Mesothelial cell of epicardium (in vitro differentiated cells): ENCODE results near the gene CYP2D6. TPM values are rescaled to one million over a fixed set of nuclear protein-coding genes. Genes with fewer than 3 reads are reported as not detected.
"Not testable (repeated sequence)": the region's sequence is repeated elsewhere in the genome, so short reads cannot be mapped to it uniquely, and the experiment has no call there.

ENCODE experiments used
- DNase-seq, 2 experiments: peaks; one replicate each; pipeline ENCODE4 v3.0.0; 2021; ENCODE audit warnings: low spot score in 2 of 2; ENCODE audit not compliant: unreplicated experiment in 2 of 2
- H3K27ac Mint-ChIP-seq: 2 replicates; pipeline ENCODE4 v1.8.0; 2021; ENCODE audit warnings: mixed read lengths
- H3K27me3 Mint-ChIP-seq: 2 replicates; pipeline ENCODE4 v1.8.0; 2021; ENCODE audit warnings: low read depth, mixed read lengths
- H3K36me3 Mint-ChIP-seq: 2 replicates; pipeline ENCODE4 v1.8.0; 2021; ENCODE audit warnings: mixed read lengths
- H3K4me1 Mint-ChIP-seq: 2 replicates; pipeline ENCODE4 v1.8.0; 2021; ENCODE audit warnings: mixed read lengths
- H3K4me3 Mint-ChIP-seq: 2 replicates; pipeline ENCODE4 v1.8.0; 2021; ENCODE audit warnings: mild to moderate bottlenecking, moderate library complexity, mixed read lengths
- H3K9me3 Mint-ChIP-seq: 2 replicates; pipeline ENCODE4 v1.8.0; 2021; ENCODE audit warnings: mixed read lengths
- CTCF ChIP-seq: fragments of 200-600 bp; sonication (generic); IDR thresholded peaks from one replicate; pipeline ENCODE4 v1.5.0; 2021; ENCODE audit warnings: antibody characterized with exemption; ENCODE audit not compliant: unreplicated experiment
- total RNA-seq: library from RNA; stranded (reverse); gene quantifications from 3 replicates; pipeline ENCODE4 v1.2.1, GENCODE V29; 2021

The CYP2D6 gene
- total RNA-seq, 1 donor from 2014 or later, result 7.2 TPM

DNA sequence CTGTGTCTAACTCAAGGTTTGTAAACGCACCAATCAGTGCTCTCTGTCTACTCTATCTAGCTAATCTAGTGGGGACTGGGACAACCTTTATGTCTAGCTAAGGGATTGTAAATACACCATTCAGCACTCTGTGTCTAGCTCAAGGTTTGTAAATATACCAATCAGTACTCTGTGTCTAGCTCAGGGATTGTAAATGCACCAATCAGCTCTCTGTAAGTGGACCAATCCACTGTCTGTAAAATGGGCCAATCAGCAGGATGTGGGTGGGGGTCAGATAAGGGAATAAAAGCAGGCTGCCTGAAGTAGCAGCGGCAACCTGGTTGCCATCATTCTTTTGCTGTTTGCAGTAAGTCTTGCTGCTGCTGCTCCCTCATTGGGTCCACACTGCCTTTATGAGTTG, 8.4 kb upstream of the CYP2D6 start:
- no peaks in the 10 kb centered on the region for H3K27me3 Mint-ChIP-seq
- H3K4me1 Mint-ChIP-seq, result no peaks in the 10 kb centered on the region
- H3K27ac Mint-ChIP-seq, result no peak overlapping the region
- no peak overlapping the region for H3K4me3 Mint-ChIP-seq
- no peak for TF ChIP-seq CTCF
- no peaks in the 10 kb centered on the region for H3K9me3 Mint-ChIP-seq
- H3K36me3 Mint-ChIP-seq, result peaks cover 14% of the 10 kb centered on the region
- DNase-seq, result no peak

DNA sequence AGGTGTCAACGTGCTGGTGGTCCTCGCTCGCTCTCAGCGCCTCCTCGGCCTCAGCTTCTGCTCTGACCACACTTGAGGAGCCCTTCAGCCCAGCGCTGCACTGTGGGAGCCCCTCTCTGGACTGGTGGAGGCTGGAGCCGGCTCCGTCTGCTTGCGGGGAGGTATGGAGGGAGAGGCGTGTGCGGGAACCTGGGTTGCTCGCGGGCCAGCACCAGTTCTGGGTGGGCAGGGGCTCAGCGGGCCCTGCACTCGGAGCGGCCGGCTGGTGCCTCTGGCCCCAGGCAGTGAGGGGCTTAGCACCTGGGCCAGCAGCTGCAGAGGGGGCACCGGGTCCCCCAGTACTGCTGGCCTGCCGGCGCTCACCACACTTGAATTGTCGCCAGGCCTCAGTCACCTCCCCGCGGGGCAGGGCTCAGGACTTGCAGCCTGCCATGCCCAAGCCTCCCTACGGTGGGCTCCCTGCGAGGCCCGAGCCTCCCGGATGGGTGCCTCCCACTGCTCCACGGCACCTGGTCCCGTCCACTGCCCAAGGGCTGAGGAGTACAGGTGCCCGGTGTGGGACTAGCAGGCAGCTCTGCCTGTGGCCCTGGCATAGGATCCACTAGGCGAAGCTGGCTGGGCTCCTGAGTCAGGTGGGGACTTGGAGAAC, 7.6 kb upstream of the CYP2D6 start:
- no peak overlapping the region for H3K27ac Mint-ChIP-seq
- no peak for TF ChIP-seq CTCF
- peaks cover 13% of the 10 kb centered on the region for H3K36me3 Mint-ChIP-seq
- no peaks in the 10 kb centered on the region for H3K27me3 Mint-ChIP-seq
- peaks cover 1% of the 10 kb centered on the region for H3K9me3 Mint-ChIP-seq
- H3K4me3 Mint-ChIP-seq, result no peak overlapping the region
- no peak for DNase-seq
- H3K4me1 Mint-ChIP-seq, result no peaks in the 10 kb centered on the region

DNA sequence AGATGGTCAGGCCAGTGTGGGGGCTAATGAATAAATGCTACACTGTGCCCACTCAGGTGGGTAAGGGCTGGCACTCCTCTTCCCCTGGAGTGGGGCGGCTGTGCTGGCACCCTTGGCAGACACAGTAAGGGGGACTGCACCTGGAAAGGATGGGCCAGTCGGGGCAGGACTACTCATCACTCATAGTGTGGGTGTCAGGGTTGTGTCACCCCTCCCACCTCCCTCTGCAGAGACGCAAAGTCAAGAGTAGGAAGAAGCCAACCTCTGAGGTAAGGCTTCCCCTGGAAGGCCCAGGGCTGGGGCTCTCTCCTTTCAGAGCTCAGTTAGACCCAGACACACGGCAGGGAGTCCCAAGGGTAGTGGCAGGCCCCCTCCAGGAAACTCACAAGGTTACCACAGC, 5.1 kb upstream of the CYP2D6 start:
- not testable (repeated sequence) for H3K27ac Mint-ChIP-seq, H3K9me3 Mint-ChIP-seq, H3K36me3 Mint-ChIP-seq, H3K4me1 Mint-ChIP-seq, H3K27me3 Mint-ChIP-seq, DNase-seq, H3K4me3 Mint-ChIP-seq

GRCh38 chr22:42134100-42135020, 3.8 kb upstream of the CYP2D6 start:
- no peak for DNase-seq
- TF ChIP-seq CTCF, result no peak
- no peaks in the 10 kb centered on the region for H3K4me1 Mint-ChIP-seq
- H3K4me3 Mint-ChIP-seq, result no peak overlapping the region
- no peaks in the 10 kb centered on the region for H3K27me3 Mint-ChIP-seq
- peaks cover 6% of the 10 kb centered on the region for H3K36me3 Mint-ChIP-seq
- no peak overlapping the region for H3K27ac Mint-ChIP-seq
- peaks cover 4% of the 10 kb centered on the region for H3K9me3 Mint-ChIP-seq

- no peak for DNase-seq
- Mint-ChIP-seq H3K9me3 (peaks cover 4% of the 10 kb centered on the region), H3K27ac (no peak overlapping the region), H3K4me3 (no peak overlapping the region), H3K36me3 (no peaks in the 10 kb centered on the region), H3K27me3 (no peaks in the 10 kb centered on the region), H3K4me1 (no peaks in the 10 kb centered on the region)
- TF ChIP-seq CTCF, result no peak
Measured at GRCh38 chr22:42132457-42132856, 1.8 kb upstream of the CYP2D6 start.

DNA sequence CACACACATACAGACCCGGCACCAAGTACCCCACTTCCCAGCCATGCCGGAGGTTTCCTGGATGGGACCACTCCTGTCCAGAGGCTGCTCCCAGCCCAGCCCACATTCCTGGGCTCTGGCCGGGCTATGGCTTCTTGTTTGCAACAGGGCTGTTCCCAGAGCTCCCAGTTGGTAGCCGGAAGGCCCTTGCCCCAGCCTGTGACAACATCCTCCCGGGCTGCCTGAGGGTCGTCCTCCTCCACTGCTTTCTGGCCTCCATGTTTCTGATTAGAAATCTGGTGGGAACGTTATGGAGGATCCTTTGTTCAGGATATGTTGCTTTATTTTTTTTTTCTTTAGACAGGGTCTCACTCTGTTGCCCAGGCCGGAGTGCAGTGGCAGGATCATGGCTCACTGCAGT, 952 bp upstream of the CYP2D6 start:
- Mint-ChIP-seq H3K27me3 (no peaks in the 10 kb centered on the region), H3K36me3 (no peaks in the 10 kb centered on the region)
- TF ChIP-seq CTCF, result no peak

GRCh38 chr22:42130182-42130581, 428 bp downstream of the CYP2D6 start:
- not testable (repeated sequence) for DNase-seq, H3K27me3 Mint-ChIP-seq, H3K27ac Mint-ChIP-seq, H3K4me1 Mint-ChIP-seq, H3K36me3 Mint-ChIP-seq, H3K4me3 Mint-ChIP-seq, H3K9me3 Mint-ChIP-seq

More for the DNA sequence above, 952 bp upstream of the CYP2D6 start:
- no peak for DNase-seq
- Mint-ChIP-seq H3K27ac (no peak overlapping the region), H3K4me3 (no peak overlapping the region), H3K4me1 (no peaks in the 10 kb centered on the region), H3K9me3 (peaks cover 4% of the 10 kb centered on the region)

GRCh38 chr22:42128776-42129694, 1.6 kb downstream of the CYP2D6 start:
- not testable (repeated sequence) for H3K27ac Mint-ChIP-seq, H3K27me3 Mint-ChIP-seq, DNase-seq, H3K9me3 Mint-ChIP-seq, H3K4me1 Mint-ChIP-seq, H3K4me3 Mint-ChIP-seq, H3K36me3 Mint-ChIP-seq
